GM21528 (cell line): ENCODE results near the gene TBL1X.
"Not testable (repeated sequence)": the region's sequence is repeated elsewhere in the genome, so short reads cannot be mapped to it uniquely, and the experiment has no call there.

ENCODE experiments used
- ATAC-seq: cut with Tn5 transposase; IDR thresholded peaks from one replicate; pipeline ENCODE4 v1.9.1; 2021; ENCODE audit warnings: mild to moderate bottlenecking, moderate library complexity; ENCODE audit not compliant: unreplicated experiment, low FRiP score

The TBL1X gene

GRCh38 chrX:9530848-9531274 is 66.0 kb downstream of the TBL1X start:
- peak; percentile 85 for ATAC-seq

- no peak for ATAC-seq
These were observed 67.5 kb downstream of the TBL1X start for GRCh38 chrX:9532349-9532748.

- no peak for ATAC-seq
These were observed 68.8 kb downstream of the TBL1X start for GRCh38 chrX:9533611-9534010.

GRCh38 chrX:9534686-9535085 is 69.8 kb downstream of the TBL1X start:
- ATAC-seq: no peak

- no peak for ATAC-seq
These were observed 70.2 kb downstream of the TBL1X start for GRCh38 chrX:9535101-9535500.

GRCh38 chrX:9536156-9536555 is 71.3 kb downstream of the TBL1X start:
- not testable (repeated sequence) for ATAC-seq

GRCh38 chrX:9537781-9538180 is 72.9 kb downstream of the TBL1X start:
- no peak for ATAC-seq

GRCh38 chrX:9538544-9539045 is 73.7 kb downstream of the TBL1X start:
- ATAC-seq: no peak

- no peak for ATAC-seq
These were observed 74.9 kb downstream of the TBL1X start for GRCh38 chrX:9539605-9540387.

GRCh38 chrX:9542106-9542760 is 77.4 kb downstream of the TBL1X start:
- no peak for ATAC-seq

GRCh38 chrX:9542761-9543111 is 77.9 kb downstream of the TBL1X start:
- ATAC-seq: no peak

- ATAC-seq: no peak
These were observed 90.5 kb downstream of the TBL1X start for GRCh38 chrX:9555354-9555753.

- no peak for ATAC-seq
These were observed 92.2 kb downstream of the TBL1X start for GRCh38 chrX:9557091-9557490.

GRCh38 chrX:9557521-9557920 is 92.7 kb downstream of the TBL1X start:
- no peak for ATAC-seq

GRCh38 chrX:9558615-9559014 is 93.8 kb downstream of the TBL1X start:
- no peak for ATAC-seq

GRCh38 chrX:9560219-9560618 is 95.4 kb downstream of the TBL1X start:
- no peak for ATAC-seq

GRCh38 chrX:9561199-9561598 is 96.3 kb downstream of the TBL1X start:
- ATAC-seq: no peak

GRCh38 chrX:9562851-9563250 is 98.0 kb downstream of the TBL1X start:
- no peak for ATAC-seq

- no peak for ATAC-seq
These were observed 101.3 kb downstream of the TBL1X start for GRCh38 chrX:9566150-9566621.

- no peak for ATAC-seq
These were observed 105.0 kb downstream of the TBL1X start for GRCh38 chrX:9569876-9570301.

- no peak for ATAC-seq
These were observed 108.6 kb downstream of the TBL1X start for GRCh38 chrX:9573282-9574106.
